A172 (cell line): ENCODE measurements around the gene WBP1. TPM values are rescaled to one million over a fixed set of nuclear protein-coding genes. Genes with fewer than 3 reads are reported as not detected.
"Not testable (repeated sequence)": the region's sequence is repeated elsewhere in the genome, so short reads cannot be mapped to it uniquely, and the experiment has no call there.

Source experiments
- DNase-seq: peaks from one replicate; pipeline ENCODE4 v3.0.0-alpha.2; 2015; ENCODE audit warnings: low spot score
- total RNA-seq: library from RNA; depleted of rRNA; stranded (reverse); fragments of >200 nt; shearing (Covaris generic); gene quantifications from 2 replicates; pipeline ENCODE4 v1.2.3, GENCODE V29; 2014

The WBP1 gene
- total RNA-seq, 1 experiment from 2014 or later: 49.0 TPM

- DNase-seq: peak; percentile 94
These were observed 24.8 kb downstream of the WBP1 start, which contains the start of the genes CCDC142 and TTC31 for GRCh38 chr2:74482801-74483674. CCDC142 (minus strand) TSS chr2:74482998; CDS start chr2:74482837, 161 bp downstream. TTC31 (plus strand) TSS chr2:74483081; CDS start chr2:74483096, 15 bp downstream.

GRCh38 chr2:74483675-74484164 lies 25.5 kb downstream of the WBP1 start:
- not testable (repeated sequence) for DNase-seq

DNA sequence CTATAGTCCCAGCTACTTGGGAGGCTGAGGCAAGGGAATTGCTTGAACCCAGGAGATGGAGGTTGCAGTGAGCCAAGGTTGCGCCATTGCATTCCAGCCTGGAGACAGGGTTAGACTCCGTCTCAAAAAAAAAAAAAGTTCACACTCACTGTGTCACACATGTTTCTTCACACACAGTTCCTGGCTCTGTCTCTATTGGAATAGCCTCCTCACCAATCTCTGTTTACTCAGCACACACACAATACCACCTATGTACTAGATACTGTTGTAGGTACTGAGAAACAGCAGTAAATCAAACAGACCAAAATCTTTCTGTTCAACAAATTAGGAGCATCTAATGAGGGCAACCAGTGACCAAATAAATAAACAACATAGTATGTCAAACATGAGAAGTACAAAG lies 27.9 kb downstream of the WBP1 start:
- no peak for DNase-seq

DNA sequence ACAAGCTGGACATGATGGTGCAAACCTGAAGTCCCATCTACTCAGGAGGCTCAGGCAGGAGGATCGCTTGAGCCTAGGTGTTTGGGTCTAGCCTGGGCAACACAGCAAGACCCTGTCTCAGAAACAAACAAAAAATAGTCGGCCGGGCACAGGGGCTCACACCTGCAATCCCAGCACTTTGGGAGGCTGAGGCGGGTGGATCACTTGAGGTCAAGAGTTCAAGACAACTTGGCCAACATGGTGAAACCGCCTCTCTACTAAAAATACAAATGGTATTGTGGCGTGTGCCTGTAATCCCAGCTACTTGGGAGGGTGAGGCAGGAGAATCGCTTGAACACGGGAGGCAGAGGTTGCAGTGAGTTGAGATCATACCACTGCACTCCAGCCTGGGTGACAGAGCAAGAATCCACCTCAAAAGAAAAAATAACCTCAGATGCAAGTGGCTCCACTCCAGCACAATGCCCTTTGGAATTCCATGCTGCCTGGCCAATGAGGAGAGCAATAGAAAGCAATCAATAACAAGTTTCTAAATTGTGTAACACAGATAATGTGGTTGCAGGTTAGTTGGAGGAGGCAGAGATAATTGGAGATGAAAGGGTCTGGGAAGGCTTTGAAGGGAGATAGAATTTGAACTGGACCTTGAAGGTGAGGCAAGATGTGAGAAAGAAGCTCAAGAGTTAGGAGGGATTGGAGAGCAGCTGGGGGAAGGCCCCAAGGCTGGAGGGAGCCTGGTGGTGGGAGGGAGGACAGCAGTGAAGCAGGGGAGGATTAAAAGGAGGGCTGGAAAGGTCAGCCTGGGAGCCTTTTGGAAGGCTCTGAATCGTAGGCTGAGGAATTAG lies 30.6 kb downstream of the WBP1 start:
- DNase-seq: no peak

- no peak for DNase-seq
These were observed 31.7 kb downstream of the WBP1 start for GRCh38 chr2:74489906-74490305.

- DNase-seq: no peak
These were observed 33.7 kb downstream of the WBP1 start for GRCh38 chr2:74491648-74492544.

- DNase-seq: no peak
These were observed 35.3 kb downstream of the WBP1 start for GRCh38 chr2:74493546-74493945.

- no peak for DNase-seq
These were observed 37.2 kb downstream of the WBP1 start for GRCh38 chr2:74495440-74495839.

DNA sequence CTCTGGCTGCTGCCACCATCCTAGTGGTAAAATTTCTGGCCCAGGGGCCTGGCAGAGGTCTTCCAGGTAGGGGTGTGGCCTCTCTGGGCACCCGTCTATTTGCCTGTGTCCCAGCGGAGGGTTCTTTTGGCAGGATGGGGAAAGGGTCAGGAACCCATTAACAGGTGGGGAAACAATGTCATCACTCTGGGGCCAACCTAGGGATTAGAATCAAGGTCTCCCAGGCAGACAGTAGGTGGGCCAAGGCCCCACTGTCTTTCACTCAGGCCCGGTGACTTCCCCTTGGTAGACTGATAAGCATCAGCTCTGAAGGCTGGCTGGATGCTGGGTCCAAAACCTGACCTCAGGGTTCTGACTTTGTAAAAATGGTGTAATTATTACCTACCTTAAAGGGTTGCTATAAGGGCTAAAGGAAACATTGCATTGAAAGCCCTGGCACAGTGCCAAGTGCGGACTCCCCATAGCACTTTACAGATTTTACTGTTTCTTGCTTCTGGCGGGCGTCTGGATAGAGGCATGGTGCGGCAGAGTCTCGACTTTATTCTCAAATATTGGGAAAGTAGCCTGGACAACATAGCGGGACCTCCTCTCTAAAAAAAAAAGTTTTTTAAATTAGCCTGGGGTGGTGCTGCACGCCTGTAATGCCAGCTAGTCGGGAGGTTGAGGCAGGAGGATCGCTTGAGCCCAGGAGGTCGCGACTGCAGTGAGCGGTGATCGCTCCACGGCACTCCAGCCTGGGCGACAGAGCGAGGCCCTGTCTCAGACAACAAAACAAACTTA lies 38.9 kb downstream of the WBP1 start:
- no peak for DNase-seq

DNA sequence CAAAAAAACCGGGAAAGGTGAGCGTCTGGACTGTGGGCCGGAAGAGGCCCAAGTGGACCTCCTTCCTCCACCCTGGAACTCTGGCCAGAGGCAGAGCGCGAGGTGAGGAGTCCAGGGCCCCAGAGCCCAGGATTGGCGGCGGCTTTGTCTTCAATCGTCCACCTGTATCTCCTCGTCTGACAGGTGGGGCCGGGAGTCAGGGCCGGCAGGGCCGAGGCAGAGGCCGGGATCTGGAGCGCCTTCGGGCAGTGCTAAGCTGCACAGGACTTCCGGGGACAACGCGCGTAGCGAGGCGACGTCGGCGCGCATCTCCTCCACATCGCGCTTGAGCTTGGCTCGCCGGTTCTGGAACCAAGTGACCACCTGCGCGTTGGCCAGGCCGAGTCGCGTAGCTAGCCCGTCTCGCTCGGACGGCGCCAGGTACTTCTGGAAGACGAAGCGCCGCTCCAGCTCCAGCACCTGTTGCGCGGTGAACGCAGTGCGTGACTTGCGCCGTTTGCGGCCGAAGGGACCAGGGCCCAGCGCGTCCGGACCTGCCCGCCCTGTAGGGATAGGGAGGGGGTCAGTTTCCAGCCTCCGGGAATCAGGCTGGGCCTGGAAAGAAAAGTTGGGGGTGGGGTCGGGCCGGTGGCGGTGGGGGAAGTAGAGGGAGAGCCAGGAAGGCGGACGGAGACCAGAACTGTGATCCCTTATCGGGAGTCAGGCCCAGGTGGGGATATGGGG lies 39.7 kb downstream of the WBP1 start:
- DNase-seq: no peak

DNA sequence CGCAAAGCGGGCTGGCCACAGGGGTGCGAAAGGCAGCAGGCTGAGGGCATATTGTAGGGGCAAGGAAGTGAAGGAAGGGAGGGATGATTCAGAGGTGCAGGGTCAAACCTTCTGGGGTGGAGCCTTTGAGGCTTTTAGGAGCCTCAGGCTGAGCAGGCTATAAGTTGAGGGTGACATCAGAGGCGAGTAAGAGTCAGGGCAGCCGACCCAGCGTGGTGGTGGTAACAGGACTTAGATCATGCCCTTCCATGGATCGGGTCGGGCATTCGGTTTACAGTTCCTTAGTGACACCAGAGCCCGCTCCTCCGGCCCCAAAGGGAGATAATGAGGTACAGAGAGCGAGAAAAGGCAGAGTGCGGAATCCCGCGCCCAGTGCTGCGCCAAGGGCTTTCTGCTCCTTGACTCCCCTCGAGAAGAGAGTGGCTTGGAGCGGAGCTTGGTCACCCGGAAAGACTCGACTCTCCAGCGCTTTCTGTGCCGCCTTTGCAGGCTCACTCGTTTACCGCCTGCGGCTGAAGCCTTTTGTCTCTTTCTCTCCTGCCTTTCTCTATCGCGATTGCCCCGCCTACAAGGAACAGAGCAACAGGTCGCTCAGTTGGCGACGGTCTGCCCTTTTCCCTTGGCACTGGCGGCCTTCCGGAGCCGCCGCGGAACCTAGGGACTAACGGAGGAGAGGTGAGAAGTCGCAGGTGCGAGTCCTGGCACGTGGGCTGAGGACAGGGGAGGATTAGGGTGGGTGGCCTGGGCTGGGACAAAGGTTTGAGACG lies 40.4 kb downstream of the WBP1 start:
- no peak for DNase-seq

GRCh38 chr2:74499267-74499939 lies 41.2 kb downstream of the WBP1 start, which contains the start of gene LBX2:
LBX2 (minus strand) TSS chr2:74499603; CDS start chr2:74499537, 66 bp downstream.
- no peak for DNase-seq

GRCh38 chr2:74499940-74500577 lies 41.8 kb downstream of the WBP1 start:
- no peak for DNase-seq

DNA sequence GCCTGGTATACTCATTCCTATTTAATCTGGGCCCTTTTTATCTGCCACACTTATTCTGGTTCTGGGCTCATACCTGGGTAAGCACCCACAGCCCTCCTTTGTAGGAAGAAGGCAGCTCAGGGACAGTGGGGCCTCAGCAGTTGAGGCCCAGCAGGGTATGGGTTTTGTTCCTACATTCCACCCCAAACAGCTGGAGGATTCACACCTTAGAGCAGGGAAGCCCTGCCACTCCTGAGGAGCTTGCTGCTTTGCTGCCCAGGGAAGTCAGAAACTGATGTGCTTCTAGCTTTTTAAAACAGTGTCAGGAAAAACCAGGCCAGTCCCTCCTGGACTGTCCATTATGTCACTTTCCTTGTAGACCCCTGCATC lies 42.3 kb downstream of the WBP1 start:
- no peak for DNase-seq

DNA sequence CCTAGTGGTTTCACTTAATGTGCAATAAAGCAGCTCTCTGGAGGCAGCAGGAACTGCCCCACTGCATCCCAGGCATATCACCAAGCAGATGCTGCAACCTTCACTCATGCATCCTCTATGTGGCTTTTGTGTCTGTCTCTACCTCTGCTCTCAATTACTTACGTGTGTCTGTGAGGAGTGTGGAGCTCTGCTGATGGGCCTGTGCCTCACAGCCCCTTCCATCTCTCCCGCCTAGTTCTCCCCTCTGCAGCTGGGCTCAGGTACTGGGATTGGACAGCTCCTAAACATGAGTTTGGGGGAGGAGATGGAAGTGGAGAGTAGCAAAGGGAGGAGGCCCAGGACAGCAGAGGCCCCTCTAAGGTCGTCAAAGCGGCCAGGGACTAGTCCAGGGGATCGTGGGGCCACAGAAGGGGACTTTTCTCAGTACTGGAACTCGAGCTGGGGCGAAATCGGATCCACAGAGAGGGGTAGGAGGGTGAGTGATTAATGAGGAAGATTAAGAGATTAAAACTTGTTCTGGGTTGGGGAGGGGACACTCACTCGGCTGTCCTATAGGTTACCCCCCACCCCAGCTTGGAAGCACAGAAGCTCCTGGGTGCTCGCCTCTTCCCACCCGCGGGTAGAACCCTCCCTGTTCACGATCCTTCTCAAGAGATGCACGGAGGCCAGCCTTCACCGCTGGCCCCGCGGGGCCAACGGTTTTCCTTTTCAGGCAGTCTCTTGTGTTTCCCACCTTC lies 43.3 kb downstream of the WBP1 start:
- DNase-seq: no peak

GRCh38 chr2:74502147-74502719 lies 44.0 kb downstream of the WBP1 start:
- DNase-seq: no peak
